GM23338 (cell line): ENCODE data around the gene RRAS. TPM values are rescaled to one million over a fixed set of nuclear protein-coding genes. Genes with fewer than 3 reads are reported as not detected.
A peak's percentile ranks its signal among the peaks of the same experiment; 100 is the strongest.

ENCODE experiments used
- ATAC-seq: fragments of 200-7000 bp; cut with Tn5 transposase; 3 replicates; pipeline ENCODE4 v1.9.1; 2020
- DNase-seq: peaks from one replicate; pipeline ENCODE4 v3.0.0-alpha.2; 2015; ENCODE audit warnings: low spot score
- H2AFZ ChIP-seq: fragments of 200-600 bp; sonication (generic); 2 replicates; pipeline ENCODE4 v1.8.0; 2016; ENCODE audit warnings: antibody characterized with exemption, mild to moderate bottlenecking, moderate library complexity
- H3F3A ChIP-seq: fragments of 200-600 bp; sonication (generic); replicated peaks from 2 replicates; pipeline ENCODE4 v1.8.0; 2017; ENCODE audit warnings: antibody characterized with exemption, mixed run types, low read depth
- H3K27ac ChIP-seq: fragments of 200-600 bp; sonication (generic); 2 replicates; pipeline ENCODE4 v1.6.1; 2016; ENCODE audit warnings: low read depth
- H3K27me3 ChIP-seq: fragments of 200-600 bp; sonication (generic); 2 replicates; pipeline ENCODE4 v1.8.0; 2016; ENCODE audit warnings: mild to moderate bottlenecking, mixed run types, moderate library complexity; ENCODE audit not compliant: insufficient read depth
- H3K36me3 ChIP-seq: fragments of 200-600 bp; sonication (generic); 2 replicates; pipeline ENCODE4 v1.8.0; 2016; ENCODE audit warnings: mild to moderate bottlenecking; ENCODE audit not compliant: insufficient read depth
- H3K4me1 ChIP-seq: fragments of 200-600 bp; sonication (generic); 2 replicates; pipeline ENCODE4 v1.8.0; 2016; ENCODE audit warnings: mild to moderate bottlenecking, moderate library complexity; ENCODE audit not compliant: insufficient read depth
- H3K4me2 ChIP-seq: fragments of 200-600 bp; sonication (generic); 2 replicates; pipeline ENCODE4 v1.7.1; 2017; ENCODE audit warnings: mixed run types
- H3K4me3 ChIP-seq: fragments of 200-600 bp; sonication (generic); 2 replicates; pipeline ENCODE4 v1.6.1; 2016; ENCODE audit warnings: mixed run types
- H3K79me2 ChIP-seq: fragments of 200-600 bp; sonication (generic); replicated peaks from 2 replicates; pipeline ENCODE4 v1.8.0; 2017; ENCODE audit warnings: mild to moderate bottlenecking; ENCODE audit not compliant: insufficient read depth
- H3K9me2 ChIP-seq: fragments of 200-600 bp; sonication (generic); 2 replicates; pipeline ENCODE4 v1.8.0; 2017; ENCODE audit not compliant: insufficient read depth
- H4K20me1 ChIP-seq: fragments of 200-600 bp; sonication (generic); replicated peaks from 2 replicates; pipeline ENCODE4 v1.8.0; 2017; ENCODE audit warnings: mild to moderate bottlenecking; ENCODE audit not compliant: insufficient read depth
- H3K27ac Mint-ChIP-seq: 2 replicates; pipeline ENCODE4 v1.8.0; 2020; ENCODE audit warnings: inconsistent platforms, mild to moderate bottlenecking, moderate library complexity, mixed read lengths
- H3K27me3 Mint-ChIP-seq: 3 replicates; pipeline ENCODE4 v1.8.0; 2022; ENCODE audit warnings: low read depth, mild to moderate bottlenecking, moderate library complexity, mixed read lengths, inconsistent platforms; ENCODE audit not compliant: insufficient read depth, poor library complexity
- H3K36me3 Mint-ChIP-seq: 3 replicates; pipeline ENCODE4 v1.8.0; 2021; ENCODE audit warnings: low read depth, mild to moderate bottlenecking, inconsistent platforms, moderate library complexity, mixed read lengths
- H3K4me1 Mint-ChIP-seq: 3 replicates; pipeline ENCODE4 v1.8.0; 2020; ENCODE audit warnings: mild to moderate bottlenecking, inconsistent platforms, mixed read lengths
- H3K4me3 Mint-ChIP-seq: 3 replicates; pipeline ENCODE4 v1.8.0; 2021; ENCODE audit warnings: moderate library complexity, mild to moderate bottlenecking, inconsistent platforms, mixed read lengths
- H3K9me3 Mint-ChIP-seq: 3 replicates; pipeline ENCODE4 v1.8.0; 2020; ENCODE audit warnings: moderate library complexity, mild to moderate bottlenecking, inconsistent platforms, mixed read lengths
- EZH2 ChIP-seq: fragments of 200-600 bp; sonication (generic); IDR thresholded peaks from one replicate; pipeline ENCODE4 v1.8.0; 2017; ENCODE audit warnings: antibody characterized with exemption, mild to moderate bottlenecking, low read depth; ENCODE audit not compliant: unreplicated experiment
- EZH2phosphoT487 ChIP-seq: fragments of 200-600 bp; sonication (generic); IDR thresholded peaks from one replicate; pipeline ENCODE4 v1.8.1; 2018; ENCODE audit warnings: antibody characterized with exemption; ENCODE audit not compliant: unreplicated experiment
- JUNB ChIP-seq: IDR thresholded peaks from one replicate; pipeline ENCODE4 v1.6.1; 2016; ENCODE audit warnings: antibody characterized with exemption; ENCODE audit not compliant: unreplicated experiment
- POLR2AphosphoS5 ChIP-seq: IDR thresholded peaks from 2 replicates; pipeline ENCODE4 v1.6.1; 2016; ENCODE audit warnings: antibody characterized with exemption, low read depth
- REST ChIP-seq: IDR thresholded peaks from one replicate; pipeline ENCODE4 v1.6.1; 2018; ENCODE audit warnings: antibody characterized with exemption; ENCODE audit not compliant: unreplicated experiment
- STAT1 ChIP-seq: IDR thresholded peaks from one replicate; pipeline ENCODE4 v1.6.1; 2016; ENCODE audit warnings: antibody characterized with exemption; ENCODE audit not compliant: unreplicated experiment
- ZNF331 ChIP-seq: fragments of 250-450 bp; sonication (Bioruptor Pico); IDR thresholded peaks from 2 replicates; pipeline ENCODE4 v1.5.0; 2020; ENCODE audit warnings: low read depth, mild to moderate bottlenecking, moderate library complexity
- ZNF462 ChIP-seq: fragments of 250-450 bp; sonication (Bioruptor Pico); IDR thresholded peaks from 2 replicates; pipeline ENCODE4 v1.5.0; 2020; ENCODE audit warnings: mild to moderate bottlenecking, moderate library complexity
- polyA plus RNA-seq: library from polyadenylated mRNA; unstranded; fragments of >200 nt; fragmentation: Nextera tagmentation; extraction: Ambion mirVana; gene quantifications from 2 replicates; pipeline ENCODE4 v1.2.1, GENCODE V29; 2016
- total RNA-seq: library from RNA; depleted of rRNA; stranded (reverse); fragments of >200 nt; shearing (Covaris generic); gene quantifications from 2 replicates; pipeline ENCODE4 v1.2.3, GENCODE V29; 2014

The RRAS gene
- total and polyA plus RNA-seq, 2 experiments from 2014 or later: 9.3 to 30.0 TPM

GRCh38 chr19:49687150-49687549, 47.2 kb upstream of the RRAS start (continued):
- TF ChIP-seq ZNF462 (CRISPR knock-in tag) (no peak), EZH2 (no peak), STAT1 (no peak)

GRCh38 chr19:49686503-49687088, 46.7 kb upstream of the RRAS start:
- peaks cover 36% of the 10 kb centered on the region for H3K36me3 ChIP-seq
- Mint-ChIP-seq H3K9me3 (peaks cover 8% of the 10 kb centered on the region), H3K27me3 (peaks cover 44% of the 10 kb centered on the region), H3K4me1 (peaks cover 46% of the 10 kb centered on the region), H3K36me3 (peaks cover 63% of the 10 kb centered on the region), H3K27ac (no peak overlapping the region), H3K4me3 (peak overlapping the region; percentile 26; the same call in 1 of the 3 replicates)
- no peak for DNase-seq
- peaks cover 27% of the 10 kb centered on the region for H3K79me2 ChIP-seq
- H3K9me2 ChIP-seq: no peaks in the 10 kb centered on the region
- H2AFZ ChIP-seq: no peak overlapping the region
- no peak for ATAC-seq
- peaks cover 23% of the 10 kb centered on the region for H3K4me1 ChIP-seq
- H3K4me3 ChIP-seq: no peak overlapping the region
- peaks cover 47% of the 10 kb centered on the region for H4K20me1 ChIP-seq
- H3K4me2 ChIP-seq: no peak overlapping the region
- H3K27me3 ChIP-seq: no peaks in the 10 kb centered on the region
- peaks cover 69% of the 10 kb centered on the region for H3F3A ChIP-seq
- H3K27ac ChIP-seq: peak overlapping the region; percentile 79; the same call in 1 of the 2 replicates
- TF ChIP-seq JUNB: no peak
- TF ChIP-seq ZNF331 (CRISPR knock-in tag): no peak
- no peak for TF ChIP-seq POLR2AphosphoS5
- TF ChIP-seq EZH2phosphoT487: no peak
- TF ChIP-seq EZH2: no peak
- no peak for TF ChIP-seq REST
